ENCODE results near the gene RBM34. TPM values are rescaled to one million over a fixed set of nuclear protein-coding genes. Genes with fewer than 3 reads are reported as not detected.

The RBM34 gene
- total RNA-seq, 1 donor from 2014 or later = 52.2 TPM

- Mint-ChIP-seq H3K4me1 (ENCODE audit: unreplicated experiment) (no peaks in the 10 kb centered on the region), H3K27me3 (ENCODE audit: unreplicated experiment) (no peaks in the 10 kb centered on the region), H3K4me3 (ENCODE audit: unreplicated experiment) (no peak overlapping the region), H3K27ac (ENCODE audit: unreplicated experiment) (no peak overlapping the region), H3K36me3 (ENCODE audit: low read depth, unreplicated experiment) (peaks cover 17% of the 10 kb centered on the region), H3K9me3 (ENCODE audit: unreplicated experiment) (no peaks in the 10 kb centered on the region)
- TF ChIP-seq CTCF (IDR thresholded peaks at IDR 0.05; ENCODE audit: unreplicated experiment) = no peak
- no peak for DNase-seq (ENCODE audit: low spot score)
These were observed 10.0 kb downstream of the RBM34 start for GRCh38 chr1:235151033-235151432.

- Mint-ChIP-seq H3K27ac (ENCODE audit: unreplicated experiment) (no peak overlapping the region), H3K36me3 (ENCODE audit: low read depth, unreplicated experiment) (peaks cover 16% of the 10 kb centered on the region), H3K9me3 (ENCODE audit: unreplicated experiment) (no peaks in the 10 kb centered on the region), H3K4me3 (ENCODE audit: unreplicated experiment) (no peak overlapping the region), H3K4me1 (ENCODE audit: unreplicated experiment) (no peaks in the 10 kb centered on the region), H3K27me3 (ENCODE audit: unreplicated experiment) (no peaks in the 10 kb centered on the region)
- no peak for DNase-seq (ENCODE audit: low spot score)
- no peak for TF ChIP-seq CTCF (IDR thresholded peaks at IDR 0.05; ENCODE audit: unreplicated experiment)
These were observed 11.2 kb downstream of the RBM34 start for GRCh38 chr1:235149824-235150223.

- Mint-ChIP-seq H3K27ac (ENCODE audit: unreplicated experiment) (no peak overlapping the region), H3K9me3 (ENCODE audit: unreplicated experiment) (no peaks in the 10 kb centered on the region), H3K4me1 (ENCODE audit: unreplicated experiment) (no peaks in the 10 kb centered on the region), H3K4me3 (ENCODE audit: unreplicated experiment) (peak overlapping the region; percentile 51), H3K36me3 (ENCODE audit: low read depth, unreplicated experiment) (peaks cover 9% of the 10 kb centered on the region), H3K27me3 (ENCODE audit: unreplicated experiment) (no peaks in the 10 kb centered on the region)
- TF ChIP-seq CTCF (IDR thresholded peaks at IDR 0.05; ENCODE audit: unreplicated experiment) = no peak
- DNase-seq (ENCODE audit: low spot score) = no peak
These were observed 13.8 kb downstream of the RBM34 start for GRCh38 chr1:235147269-235147668.

GRCh38 chr1:235145639-235146038, 15.4 kb downstream of the RBM34 start:
- peaks cover 21% of the 10 kb centered on the region for H3K36me3 Mint-ChIP-seq (ENCODE audit: low read depth, unreplicated experiment)
- no peak overlapping the region for H3K4me3 Mint-ChIP-seq (ENCODE audit: unreplicated experiment)
- DNase-seq (ENCODE audit: low spot score) = no peak
- TF ChIP-seq CTCF (IDR thresholded peaks at IDR 0.05; ENCODE audit: unreplicated experiment) = no peak
- H3K27ac Mint-ChIP-seq (ENCODE audit: unreplicated experiment) = no peak overlapping the region
- H3K9me3 Mint-ChIP-seq (ENCODE audit: unreplicated experiment) = no peaks in the 10 kb centered on the region
- peaks cover 2% of the 10 kb centered on the region for H3K4me1 Mint-ChIP-seq (ENCODE audit: unreplicated experiment)
- no peaks in the 10 kb centered on the region for H3K27me3 Mint-ChIP-seq (ENCODE audit: unreplicated experiment)

- Mint-ChIP-seq H3K27me3 (ENCODE audit: unreplicated experiment) (peaks cover 3% of the 10 kb centered on the region), H3K4me1 (ENCODE audit: unreplicated experiment) (peaks cover 2% of the 10 kb centered on the region), H3K4me3 (ENCODE audit: unreplicated experiment) (no peak overlapping the region), H3K36me3 (ENCODE audit: low read depth, unreplicated experiment) (peaks cover 29% of the 10 kb centered on the region), H3K27ac (ENCODE audit: unreplicated experiment) (no peak overlapping the region), H3K9me3 (ENCODE audit: unreplicated experiment) (no peaks in the 10 kb centered on the region)
- DNase-seq (ENCODE audit: low spot score) = no peak
- no peak for TF ChIP-seq CTCF (IDR thresholded peaks at IDR 0.05; ENCODE audit: unreplicated experiment)
These were observed 18.1 kb downstream of the RBM34 start for GRCh38 chr1:235142991-235143390.
